NCI-H345 treated with DMSO at 0.1 percent for 48 hours (cell line): Measurements from ENCODE around the gene EPN3.

ENCODE experiments used
- DNase-seq: peaks from one replicate; lab custom pipeline; 2025; ENCODE audit not compliant: unreplicated experiment; lab: John Stamatoyannopoulos, UW

Gene EPN3

GRCh38 chr17:50565402-50566350, 33.1 kb downstream of the EPN3 start:
- no peak for DNase-seq

- no peak for DNase-seq
Observed at GRCh38 chr17:50566886-50567285, 34.4 kb downstream of the EPN3 start.

- no peak for DNase-seq
Observed at GRCh38 chr17:50568659-50569058, 36.1 kb downstream of the EPN3 start.

- no peak for DNase-seq
Observed at GRCh38 chr17:50569592-50569991, 37.1 kb downstream of the EPN3 start.

GRCh38 chr17:50570032-50570431, 37.5 kb downstream of the EPN3 start:
- no peak for DNase-seq

GRCh38 chr17:50570528-50570927, 38.0 kb downstream of the EPN3 start:
- no peak for DNase-seq

GRCh38 chr17:50571681-50572080, 39.1 kb downstream of the EPN3 start:
- no peak for DNase-seq

- no peak for DNase-seq
Observed at GRCh38 chr17:50572541-50572940, 40.0 kb downstream of the EPN3 start.

GRCh38 chr17:50573866-50574611, 41.5 kb downstream of the EPN3 start:
- DNase-seq = no peak

GRCh38 chr17:50575581-50576210, 43.2 kb downstream of the EPN3 start:
- DNase-seq = no peak

GRCh38 chr17:50576864-50577263, 44.3 kb downstream of the EPN3 start:
- no peak for DNase-seq

- DNase-seq = no peak
Observed at GRCh38 chr17:50577451-50577954, 45.0 kb downstream of the EPN3 start.

- no peak for DNase-seq
Observed at GRCh38 chr17:50578173-50578572, 45.6 kb downstream of the EPN3 start.

- no peak for DNase-seq
Observed at GRCh38 chr17:50579399-50579798, 46.9 kb downstream of the EPN3 start.

- no peak for DNase-seq
Observed at GRCh38 chr17:50580646-50581045, 48.1 kb downstream of the EPN3 start.

- DNase-seq = no peak
Observed at GRCh38 chr17:50581316-50581715, 48.8 kb downstream of the EPN3 start.

GRCh38 chr17:50582741-50583140, 50.2 kb downstream of the EPN3 start:
- no peak for DNase-seq

- DNase-seq = no peak
Observed at GRCh38 chr17:50583641-50584040, 51.1 kb downstream of the EPN3 start.

GRCh38 chr17:50584116-50584515, 51.6 kb downstream of the EPN3 start:
- DNase-seq = no peak

GRCh38 chr17:50584749-50585148, 52.2 kb downstream of the EPN3 start:
- no peak for DNase-seq

- no peak for DNase-seq
Observed at GRCh38 chr17:50585346-50585745, 52.8 kb downstream of the EPN3 start.
